Motor neuron (in vitro differentiated cells): ENCODE results near the gene NFATC2IP. TPM values are rescaled to one million over a fixed set of nuclear protein-coding genes. Genes with fewer than 3 reads are reported as not detected.
A peak's percentile ranks its signal among the peaks of the same experiment; 100 is the strongest.
"Not testable (repeated sequence)": the region's sequence is repeated elsewhere in the genome, so short reads cannot be mapped to it uniquely, and the experiment has no call there.

ENCODE experiments used
- ATAC-seq, 8 experiments: fragments of 200-7000 bp; cut with Tn5 transposase; replicated peaks in 6 of 8; 2 replicates each; pipeline ENCODE4 v1.8.0; 2021; ENCODE audit warnings: mild to moderate bottlenecking in 8 of 8, moderate library complexity in 8 of 8
- H3K27ac ChIP-seq, 2 donors: fragments of 250-450 bp; sonication (Bioruptor Pico); 2 replicates each; pipeline ENCODE4 v1.9.0; 2021; ENCODE audit warnings: antibody characterized with exemption in 2 of 2, mild to moderate bottlenecking in 2 of 2, moderate library complexity in 1 of 2
- H3K4me1 ChIP-seq, 2 donors: fragments of 250-450 bp; sonication (Bioruptor Pico); replicated peaks in 1 of 2; 2 replicates each; pipeline ENCODE4 v1.6.1; 2021; ENCODE audit warnings: antibody characterized with exemption in 2 of 2, mild to moderate bottlenecking in 2 of 2, moderate library complexity in 1 of 2
- H3K4me3 ChIP-seq, 5 donors: fragments of 250-450 bp; sonication (Bioruptor Pico); 2 replicates each; pipeline ENCODE4 v1.9.0; 2021; ENCODE audit warnings: antibody characterized with exemption in 5 of 5, mild to moderate bottlenecking in 5 of 5, moderate library complexity in 4 of 5
- WGBS, 10 experiments: fragments of 450-650 bp; shearing (Covaris generic); methylation state at CpG; one replicate each; pipeline ENCODE4 v1.0.0; 2022; 5-methylcytosine and 5-hydroxymethylcytosine counted together
- in situ Hi-C, 9 experiments: fragments of 400-800 bp; cut with MboI; loops; one replicate each; pipeline ENCODE4 v1.15.0; 2021; ENCODE audit warnings: low sequenced_read_pairs in 9 of 9, low pct_unique_long_range_greater_than_20kb in 2 of 9; ENCODE audit not compliant: unreplicated experiment in 9 of 9
- total RNA-seq, 8 experiments: library from RNA; unstranded; fragments of 300-600 nt; gene quantifications; 2 replicates each; pipeline versions ENCODE4 v1.2.3 to v1.2.4, GENCODE V29; 2022

Gene NFATC2IP
- total RNA-seq, 8 experiments from 2014 or later = 10.2 to 51.7 (median 16.4) TPM

- Histone ChIP-seq H3K27ac (no peak overlapping the region), H3K4me1 (no peaks in the 10 kb centered on the region), H3K4me3 (no peak overlapping the region)
- ATAC-seq = no peak
- 40 to 100% (median 77%) methylated on average over 1 to 3 of the region's 8 CpGs; no CpG with 5 or more reads in 4 of the 10 experiments for WGBS, 10 experiments
- in situ Hi-C loops = no loop called here
Observed at GRCh38 chr16:28991687-28992086, 41.0 kb downstream of the NFATC2IP start.

- no peak for ATAC-seq
- WGBS, 10 experiments = 80 to 97% (median 88%) methylated on average over 1 to 6 of the region's 10 CpGs; no CpG with 5 or more reads in 6 of the 10 experiments
- in situ Hi-C loops = no loop called here
- H3K27ac ChIP-seq = no peak overlapping the region
- no peaks in the 10 kb centered on the region for H3K4me1 ChIP-seq
- no peak overlapping the region for H3K4me3 ChIP-seq
Observed at GRCh38 chr16:28992496-28992895, 41.8 kb downstream of the NFATC2IP start.

- 31 to 100% (median 83%) methylated on average over 1 to 2 of the region's 3 CpGs; no CpG with 5 or more reads in 2 of the 10 experiments for WGBS, 10 experiments
- Histone ChIP-seq H3K27ac (no peak overlapping the region), H3K4me3 (no peak overlapping the region), H3K4me1 (no peaks in the 10 kb centered on the region)
- in situ Hi-C loops = no loop called here
- ATAC-seq = no peak
Observed at GRCh38 chr16:28998837-28999236, 48.1 kb downstream of the NFATC2IP start.

GRCh38 chr16:28999577-28999976, 48.8 kb downstream of the NFATC2IP start:
- Histone ChIP-seq H3K4me1 (no peaks in the 10 kb centered on the region), H3K27ac (no peak overlapping the region), H3K4me3 (no peak overlapping the region)
- in situ Hi-C loops = no loop called here
- 45 to 100% (median 75%) methylated on average over 1 to 4 of the region's 4 CpGs; no CpG with 5 or more reads in 3 of the 10 experiments for WGBS, 10 experiments
- no peak for ATAC-seq

GRCh38 chr16:29000019-29000418, 49.3 kb downstream of the NFATC2IP start:
- WGBS, 10 experiments = 68 to 100% (median 92%) methylated on average over 1 to 2 of the region's 2 CpGs; no CpG with 5 or more reads in 2 of the 10 experiments
- Histone ChIP-seq H3K4me3 (no peak overlapping the region), H3K27ac (no peak overlapping the region), H3K4me1 (no peaks in the 10 kb centered on the region)
- in situ Hi-C loops = no loop called here
- no peak for ATAC-seq

- ATAC-seq, in situ Hi-C loops, H3K27ac ChIP-seq, H3K4me3 ChIP-seq, H3K4me1 ChIP-seq: not testable (repeated sequence)
- whole genome bisulfite sequencing, 10 experiments = 10 to 92% (median 46%) methylated on average over 1 to 8 of the region's 9 CpGs; no CpG with 5 or more reads in 3 of the 10 experiments
Observed at GRCh38 chr16:29004496-29005139, 53.9 kb downstream of the NFATC2IP start.

- H3K4me1 ChIP-seq = no peaks in the 10 kb centered on the region
- in situ Hi-C loops = no loop called here
- WGBS, 10 experiments = 20 to 100% (median 76%) methylated on average over 1 to 8 of the region's 10 CpGs; no CpG with 5 or more reads in 1 of the 10 experiments
- ATAC-seq = peak in 2 of 8 experiments; percentile 69 to 97
- no peak overlapping the region for H3K4me3 ChIP-seq
- no peak overlapping the region for H3K27ac ChIP-seq
Observed at GRCh38 chr16:29007730-29008593, 57.2 kb downstream of the NFATC2IP start.

GRCh38 chr16:29009050-29009837, 58.5 kb downstream of the NFATC2IP start:
- Histone ChIP-seq H3K4me1 (no peaks in the 10 kb centered on the region), H3K4me3 (no peak overlapping the region), H3K27ac (no peak overlapping the region)
- 81 to 100% (median 91%) methylated on average over 2 to 8 of the region's 14 CpGs; no CpG with 5 or more reads in 4 of the 10 experiments for WGBS, 10 experiments
- ATAC-seq = no peak
- in situ Hi-C loops = no loop called here

- H3K4me1 ChIP-seq = no peaks in the 10 kb centered on the region
- in situ Hi-C loops = no loop called here
- ATAC-seq = no peak
- no peak overlapping the region for H3K4me3 ChIP-seq
- H3K27ac ChIP-seq = no peak overlapping the region
- 67 to 100% (median 77%) methylated on average over 1 to 2 of the region's 2 CpGs; no CpG with 5 or more reads in 6 of the 10 experiments for WGBS, 10 experiments
Observed at GRCh38 chr16:29009838-29010166, 59.1 kb downstream of the NFATC2IP start.

GRCh38 chr16:29011112-29011511, 60.4 kb downstream of the NFATC2IP start:
- Histone ChIP-seq H3K27ac (no peak overlapping the region), H3K4me1 (no peaks in the 10 kb centered on the region), H3K4me3 (no peak overlapping the region)
- 50 to 85% (median 62%) methylated on average over 1 to 7 of the region's 8 CpGs; no CpG with 5 or more reads in 4 of the 10 experiments for WGBS, 10 experiments
- in situ Hi-C loops = no loop called here
- peak in 1 of 8 experiments; percentile 44 for ATAC-seq

- in situ Hi-C loops = no loop called here
- H3K4me3 ChIP-seq = no peak overlapping the region
- H3K27ac ChIP-seq = no peak overlapping the region
- H3K4me1 ChIP-seq = no peaks in the 10 kb centered on the region
- ATAC-seq = no peak
- WGBS, 10 experiments = 60 to 100% (median 70%) methylated on average over 1 to 3 of the region's 4 CpGs; no CpG with 5 or more reads in 2 of the 10 experiments
Observed at GRCh38 chr16:29011851-29012250, 61.1 kb downstream of the NFATC2IP start.

GRCh38 chr16:29012913-29013553, 62.3 kb downstream of the NFATC2IP start:
- in situ Hi-C loops = no loop called here

More at GRCh38 chr16:29012913-29013553, 62.3 kb downstream of the NFATC2IP start:
- 12 to 89% (median 63%) methylated on average over 2 to 9 of the region's 9 CpGs for WGBS, 10 experiments
- Histone ChIP-seq H3K4me3 (no peak overlapping the region), H3K27ac (no peak overlapping the region), H3K4me1 (no peaks in the 10 kb centered on the region)
- ATAC-seq = peak in 2 of 8 experiments; percentile 67 to 88
